NCI-H1105 (cell line): ENCODE results near the gene BAD.
A peak's percentile ranks its signal among the peaks of the same experiment; 100 is the strongest.

Source experiments
- DNase-seq: peaks from one replicate; lab custom pipeline; 2025; lab: John Stamatoyannopoulos, UW

The BAD gene

DNA sequence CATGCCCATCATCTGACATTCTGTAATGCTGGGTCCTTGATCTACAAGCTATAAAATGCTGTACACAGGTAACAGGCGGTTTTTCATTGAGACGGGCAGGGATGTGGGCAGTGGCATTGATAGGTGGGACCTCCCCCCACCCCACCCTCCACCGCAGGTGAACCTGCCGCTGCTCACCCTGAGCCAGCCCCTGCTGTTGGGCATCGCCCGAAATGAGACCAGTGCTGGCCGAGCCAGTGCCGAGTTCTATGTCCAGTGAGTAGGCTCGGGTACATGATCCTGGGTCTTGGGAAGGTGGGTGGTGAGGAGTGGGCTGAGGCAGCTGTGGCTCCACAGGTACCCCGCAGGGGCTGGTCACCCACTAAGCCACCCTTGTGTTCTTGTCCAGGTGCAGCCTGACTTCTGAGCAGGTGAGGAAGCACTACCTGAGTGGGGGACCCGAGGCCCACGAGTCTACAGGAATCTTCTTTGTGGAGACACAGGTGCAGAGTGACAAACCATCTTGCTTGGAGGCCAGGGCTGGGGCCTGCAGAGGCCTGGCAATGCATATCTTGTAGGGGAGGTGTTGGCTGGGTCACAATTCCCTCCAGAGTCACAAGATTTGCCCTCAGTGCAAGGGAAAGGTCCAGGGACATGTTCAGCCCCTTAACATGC is 55.2 kb downstream of the BAD start:
- DNase-seq, result no peak

DNA sequence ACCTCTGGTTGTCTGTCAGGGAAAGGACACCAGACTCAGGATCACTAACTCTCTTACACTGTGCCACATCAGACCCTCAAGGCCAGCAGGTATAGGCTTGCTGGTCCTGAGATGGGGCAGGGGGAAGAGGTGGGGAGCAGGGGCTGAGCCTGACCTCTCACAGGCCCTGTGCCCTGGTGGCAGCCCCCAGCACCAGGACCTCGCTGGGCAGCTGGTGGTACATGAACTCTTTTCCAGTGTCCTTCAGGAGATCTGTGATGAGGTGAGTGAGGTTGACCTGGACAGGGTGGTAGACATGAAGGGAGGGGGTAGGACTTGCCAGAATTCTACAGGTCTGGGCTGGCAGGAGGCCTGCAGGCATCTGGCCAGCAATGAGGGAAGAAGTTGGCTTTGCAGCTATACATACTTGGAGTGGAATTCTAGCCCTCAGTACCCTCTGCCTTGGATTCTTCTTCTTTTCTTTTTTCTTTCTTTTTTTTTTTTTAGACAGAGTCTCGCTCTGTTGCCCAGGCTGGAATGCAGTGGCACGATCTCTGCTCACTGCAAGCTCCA is 57.0 kb downstream of the BAD start:
- DNase-seq, result no peak

DNA sequence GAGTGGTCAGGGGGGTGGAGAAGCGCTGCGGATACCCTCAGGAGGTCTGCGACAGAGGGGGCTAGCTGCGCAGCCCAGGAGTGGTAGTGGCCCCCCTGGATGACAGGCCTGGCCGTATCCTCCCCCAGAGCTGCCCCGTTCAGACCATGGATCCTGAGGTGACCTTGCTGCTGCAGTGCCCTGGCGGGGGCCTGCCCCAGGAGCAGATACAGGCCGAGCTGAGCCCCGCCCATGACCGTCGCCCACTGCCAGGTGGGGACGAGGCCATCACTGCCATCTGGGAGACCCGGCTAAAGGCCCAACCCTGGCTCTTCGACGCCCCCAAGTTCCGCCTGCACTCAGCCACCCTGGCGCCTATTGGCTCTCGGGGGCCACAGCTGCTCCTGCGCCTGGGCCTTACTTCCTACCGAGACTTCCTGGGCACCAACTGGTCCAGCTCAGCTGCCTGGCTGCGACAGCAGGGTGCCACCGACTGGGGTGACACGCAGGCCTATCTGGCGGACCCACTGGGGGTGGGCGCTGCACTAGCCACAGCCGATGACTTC is 57.9 kb downstream of the BAD start:
- DNase-seq, result peak; percentile 82

- peak; percentile 81 for DNase-seq
Measured at GRCh38 chr11:64225608-64226506, 58.6 kb downstream of the BAD start, which contains the start of the genes NUDT22 and TRPT1. NUDT22 (plus strand) TSS chr11:64226274; CDS start chr11:64226653, 379 bp downstream. TRPT1 (minus strand) TSS chr11:64226186; CDS start chr11:64225860, 326 bp downstream.

- no peak for DNase-seq
Measured at GRCh38 chr11:64224891-64225607, 59.4 kb downstream of the BAD start.

DNA sequence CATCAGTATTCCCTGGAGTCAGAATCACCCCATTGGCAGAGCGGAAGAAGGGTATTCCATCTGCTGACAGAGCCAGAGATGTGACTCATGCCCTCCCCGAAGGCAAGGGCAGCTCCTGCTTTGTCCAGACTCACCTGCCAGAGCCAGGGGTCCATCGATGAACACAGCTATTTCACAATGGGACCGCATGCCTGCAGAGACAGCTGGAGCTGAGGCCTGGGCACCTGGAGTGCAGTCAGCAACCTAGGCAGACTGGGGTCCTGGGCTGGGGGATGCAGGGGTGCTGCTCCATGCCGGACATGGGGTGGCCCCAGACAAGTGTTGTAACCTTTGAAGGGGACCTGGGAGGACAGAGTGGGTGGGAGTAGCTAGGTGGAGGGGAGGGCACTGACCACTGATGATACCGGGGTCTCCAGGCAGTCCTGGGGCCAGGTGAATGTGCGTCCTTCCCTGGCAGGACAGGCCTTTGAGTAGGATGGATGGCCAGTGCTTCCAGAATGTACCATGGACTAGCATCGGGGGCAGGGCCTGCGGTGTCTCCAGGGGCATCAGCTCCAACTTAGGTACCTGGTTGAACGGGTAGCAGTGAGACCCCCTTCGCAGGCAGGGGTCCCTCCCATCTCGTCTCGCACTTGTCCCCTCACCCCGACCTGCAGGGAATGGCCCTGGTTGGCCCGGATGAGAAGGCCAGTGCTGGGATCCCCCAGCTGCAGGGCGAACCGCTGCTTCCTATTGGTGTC is 60.1 kb downstream of the BAD start:
- no peak for DNase-seq

DNA sequence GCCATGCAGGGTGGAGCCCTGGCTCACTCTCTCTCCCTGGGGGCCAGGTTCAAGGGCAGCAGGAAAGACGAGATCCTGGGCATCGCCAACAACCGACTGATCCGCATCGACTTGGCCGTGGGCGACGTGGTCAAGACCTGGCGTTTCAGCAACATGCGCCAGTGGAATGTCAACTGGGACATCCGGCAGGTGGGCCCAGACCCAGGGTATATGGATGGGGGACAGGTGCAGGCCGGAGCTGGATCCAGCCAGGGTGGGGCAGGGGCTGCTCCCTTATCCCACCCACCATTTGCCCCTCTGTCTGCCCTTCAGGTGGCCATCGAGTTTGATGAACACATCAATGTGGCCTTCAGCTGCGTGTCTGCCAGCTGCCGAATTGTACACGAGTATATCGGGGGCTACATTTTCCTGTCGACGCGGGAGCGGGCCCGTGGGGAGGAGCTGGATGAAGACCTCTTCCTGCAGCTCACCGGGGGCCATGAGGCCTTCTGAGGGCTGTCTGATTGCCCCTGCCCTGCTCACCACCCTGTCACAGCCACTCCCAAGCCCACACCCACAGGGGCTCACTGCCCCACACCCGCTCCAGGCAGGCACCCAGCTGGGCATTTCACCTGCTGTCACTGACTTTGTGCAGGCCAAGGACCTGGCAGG is 61.3 kb downstream of the BAD start:
- DNase-seq, result no peak

DNA sequence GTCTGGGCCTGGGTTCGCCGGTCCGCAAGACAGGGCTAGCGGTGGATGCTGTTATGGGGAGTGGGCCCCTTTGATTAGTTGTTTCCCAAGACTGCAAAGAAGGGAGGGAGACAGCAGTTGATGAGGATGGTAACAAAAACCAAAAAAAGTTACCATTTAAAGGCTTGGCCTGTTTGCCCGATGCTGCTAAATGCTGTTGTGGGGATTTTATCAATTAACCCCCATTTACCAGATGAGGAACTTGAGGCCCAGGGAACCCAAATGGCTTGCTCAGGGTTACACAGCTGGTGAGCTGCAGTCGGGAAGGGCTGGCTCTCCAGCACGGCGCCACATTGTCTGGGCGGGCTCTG is 61.8 kb downstream of the BAD start:
- no peak for DNase-seq

GRCh38 chr11:64220798-64221197 is 63.7 kb downstream of the BAD start:
- no peak for DNase-seq

GRCh38 chr11:64220271-64220670 is 64.2 kb downstream of the BAD start:
- DNase-seq, result no peak
